Activated CD4-positive, alpha-beta T cell treated with anti-CD3 and anti-CD28 coated beads for 24 hours (primary cell): Measurements from ENCODE around the gene FAM131C.
A peak's percentile ranks its signal among the peaks of the same experiment; 100 is the strongest.

ENCODE experiments used
- DNase-seq, 2 donors: peaks; one replicate each; pipeline ENCODE4 v3.0.0-alpha.2; 2020; ENCODE audit warnings: low read depth in 2 of 2

Gene FAM131C

GRCh38 chr1:16101623-16102022, 28.2 kb upstream of the FAM131C start:
- DNase-seq: no peak

GRCh38 chr1:16099412-16099811, 26.0 kb upstream of the FAM131C start:
- no peak for DNase-seq

- DNase-seq: no peak
Measured at GRCh38 chr1:16095447-16095846, 22.0 kb upstream of the FAM131C start.

GRCh38 chr1:16094453-16095158, 21.2 kb upstream of the FAM131C start:
- DNase-seq: no peak

GRCh38 chr1:16093611-16094010, 20.2 kb upstream of the FAM131C start:
- no peak for DNase-seq

GRCh38 chr1:16092923-16093511, 19.6 kb upstream of the FAM131C start:
- no peak for DNase-seq

- no peak for DNase-seq
Measured at GRCh38 chr1:16092097-16092922, 18.9 kb upstream of the FAM131C start.

GRCh38 chr1:16091296-16091695, 17.8 kb upstream of the FAM131C start:
- DNase-seq: no peak

- no peak for DNase-seq
Measured at GRCh38 chr1:16090076-16090826, 16.8 kb upstream of the FAM131C start.

GRCh38 chr1:16088996-16089395, 15.5 kb upstream of the FAM131C start:
- DNase-seq: no peak

GRCh38 chr1:16088351-16088911, 15.0 kb upstream of the FAM131C start:
- no peak for DNase-seq

GRCh38 chr1:16087733-16088132, 14.3 kb upstream of the FAM131C start:
- DNase-seq: no peak

- DNase-seq: no peak
Measured at GRCh38 chr1:16085522-16085921, 12.1 kb upstream of the FAM131C start.

- DNase-seq: no peak
Measured at GRCh38 chr1:16083486-16083885, 10.0 kb upstream of the FAM131C start.

- DNase-seq: peak; percentile 49 to 65
Measured at GRCh38 chr1:16082283-16083038, 9.0 kb upstream of the FAM131C start.

GRCh38 chr1:16081636-16082035, 8.2 kb upstream of the FAM131C start:
- no peak for DNase-seq

- DNase-seq: no peak
Measured at GRCh38 chr1:16080422-16081150, 7.1 kb upstream of the FAM131C start.

- DNase-seq: peak; percentile 58 to 67
Measured at GRCh38 chr1:16078925-16079656, 5.6 kb upstream of the FAM131C start.

GRCh38 chr1:16077406-16078245, 4.2 kb upstream of the FAM131C start:
- no peak for DNase-seq
